Muscle of leg (tissue), 11 donors: Measurements from ENCODE around the gene REEP3. TPM values are rescaled to one million over a fixed set of nuclear protein-coding genes. Genes with fewer than 3 reads are reported as not detected.
A peak's percentile ranks its signal among the peaks of the same experiment; 100 is the strongest.

ENCODE experiments used
- DNase-seq: peaks from one replicate; pipeline ENCODE4 v3.0.0; 2013
- H3K27ac ChIP-seq: one replicate; pipeline ENCODE4 v1.5.1; 2013; ENCODE audit warnings: mild to moderate bottlenecking, low read length, control low read depth
- H3K27me3 ChIP-seq: one replicate; pipeline ENCODE4 v1.6.1; 2013; ENCODE audit warnings: low read length; ENCODE audit not compliant: control insufficient read depth, insufficient read depth
- H3K36me3 ChIP-seq: one replicate; pipeline ENCODE4 v1.6.1; 2013; ENCODE audit warnings: low read length; ENCODE audit not compliant: control insufficient read depth, insufficient read depth
- H3K4me1 ChIP-seq: one replicate; pipeline ENCODE4 v1.6.1; 2013; ENCODE audit warnings: low read length; ENCODE audit not compliant: control insufficient read depth, insufficient read depth
- H3K4me3 ChIP-seq: one replicate; pipeline ENCODE4 v1.5.1; 2013; ENCODE audit warnings: low read length, control low read depth
- H3K9me3 ChIP-seq: replicated peaks from 2 replicates; pipeline ENCODE4 v1.6.1; 2013; ENCODE audit warnings: low read depth, low read length; ENCODE audit not compliant: control insufficient read depth
- WGBS: methylation state at CpG from one replicate; pipeline ENCODE4 v1.1.5; 2013; ENCODE audit warnings: missing lambda C conversion rate; ENCODE audit not compliant: insufficient coverage; 5-methylcytosine and 5-hydroxymethylcytosine counted together
- polyA plus RNA-seq, 8 donors: library from polyadenylated mRNA; unstranded; fragments of 120-200 nt; gene quantifications; one replicate each; pipeline versions ENCODE4 v1.2.1 to v1.2.3, GENCODE V29; 2013; ENCODE audit warnings: inconsistent platforms in 1 of 8, low replicate concordance in 1 of 8; ENCODE audit not compliant: insufficient read length in 8 of 8, insufficient read depth in 1 of 8
- total RNA-seq: library from RNA; stranded (reverse); fragments of 120-200 nt; gene quantifications from one replicate; pipeline ENCODE4 v1.2.4, GENCODE V29; 2013

Gene REEP3
- total and polyA plus RNA-seq, 9 donors, result 14.1 to 22.1 (median 15.3) TPM

DNA sequence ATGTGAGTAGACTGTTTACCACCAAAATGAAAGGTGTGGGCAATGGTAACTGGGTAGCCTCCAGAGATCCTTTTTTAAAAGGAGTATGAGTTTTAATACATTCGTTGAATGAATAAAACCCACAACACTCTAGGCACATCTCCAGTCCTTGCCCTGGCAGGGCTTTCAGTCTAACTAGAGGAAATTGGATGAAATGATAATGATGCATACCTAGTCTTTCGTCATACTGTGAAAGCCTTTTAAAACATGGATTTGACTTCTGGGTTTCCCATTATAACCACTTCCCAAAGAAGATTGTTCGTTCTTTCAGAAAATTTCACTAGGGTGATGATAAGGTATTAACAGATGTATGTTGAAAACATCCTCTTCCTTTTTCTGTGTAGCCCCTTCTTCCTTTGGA lies 110.8 kb downstream of the REEP3 start:
- Histone ChIP-seq H3K9me3 (no peaks in the 10 kb centered on the region), H3K27ac (no peak overlapping the region), H3K4me3 (no peak overlapping the region), H3K4me1 (peaks cover 15% of the 10 kb centered on the region), H3K36me3 (no peaks in the 10 kb centered on the region), H3K27me3 (no peaks in the 10 kb centered on the region)
- peak; percentile 62 for DNase-seq
- no CpG with 5 or more reads among the region's 3 CpGs for WGBS

DNA sequence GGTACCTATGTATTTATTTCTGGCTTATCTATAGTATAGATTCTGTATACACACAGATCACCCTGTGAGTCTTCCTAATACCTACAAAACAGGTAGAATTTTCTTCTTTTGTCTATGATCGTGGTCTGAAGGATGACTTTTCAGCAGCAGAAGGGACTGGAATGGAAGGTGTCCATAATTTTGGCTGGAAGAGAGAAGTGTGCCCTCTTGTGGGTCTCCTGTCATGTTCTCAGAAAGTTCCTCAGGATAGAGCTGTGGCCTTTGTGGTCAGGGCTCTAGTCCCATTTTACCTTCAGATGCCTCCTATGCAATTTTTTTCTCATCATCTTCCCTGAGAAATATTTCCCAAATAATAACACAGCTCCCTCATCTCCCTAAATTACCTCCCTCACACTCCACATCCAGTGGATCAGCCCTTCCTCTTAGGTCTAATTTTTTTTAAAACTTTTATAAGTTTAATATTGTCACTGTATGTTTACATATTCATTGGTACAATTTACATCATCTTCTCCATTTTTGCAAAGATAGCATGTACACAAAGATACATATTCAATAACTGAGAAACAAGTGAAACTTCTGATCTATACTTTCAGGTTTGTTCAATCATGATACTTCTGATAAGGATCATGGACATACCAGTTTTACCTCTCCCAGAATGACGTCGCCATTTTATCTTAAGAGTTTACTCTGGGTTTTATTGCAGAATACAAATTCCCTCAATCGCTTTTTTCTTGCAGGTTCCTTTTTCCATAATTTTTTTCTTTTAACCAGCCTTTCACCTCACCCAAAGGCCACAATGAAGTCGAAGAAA lies 112.7 kb downstream of the REEP3 start:
- no peaks in the 10 kb centered on the region for H3K27me3 ChIP-seq
- no peak overlapping the region for H3K4me3 ChIP-seq
- no peaks in the 10 kb centered on the region for H3K36me3 ChIP-seq
- H3K27ac ChIP-seq, result no peak overlapping the region
- peaks cover 11% of the 10 kb centered on the region for H3K4me1 ChIP-seq
- no peaks in the 10 kb centered on the region for H3K9me3 ChIP-seq
- DNase-seq, result peak; percentile 38
- 100% methylated on average over 2 of the region's 5 CpGs for WGBS

GRCh38 chr10:63634488-63635065 lies 113.4 kb downstream of the REEP3 start:
- Histone ChIP-seq H3K36me3 (no peaks in the 10 kb centered on the region), H3K4me3 (no peak overlapping the region), H3K9me3 (no peaks in the 10 kb centered on the region), H3K27ac (no peak overlapping the region), H3K27me3 (no peaks in the 10 kb centered on the region), H3K4me1 (peaks cover 10% of the 10 kb centered on the region)
- DNase-seq, result peak; percentile 84
- WGBS, result 66% methylated on average over 5 of the region's 6 CpGs

- no peaks in the 10 kb centered on the region for H3K9me3 ChIP-seq
- WGBS, result 83% methylated on average over 1 of the region's 3 CpGs
Measured at GRCh38 chr10:63636812-63637211, 115.6 kb downstream of the REEP3 start.

GRCh38 chr10:63637901-63638327 lies 116.7 kb downstream of the REEP3 start:
- 64% methylated on average over 4 of the region's 5 CpGs for WGBS
- no peaks in the 10 kb centered on the region for H3K27me3 ChIP-seq
- peaks cover 2% of the 10 kb centered on the region for H3K4me1 ChIP-seq
- H3K36me3 ChIP-seq, result no peaks in the 10 kb centered on the region
- H3K4me3 ChIP-seq, result no peak overlapping the region
- DNase-seq, result no peak
- no peaks in the 10 kb centered on the region for H3K9me3 ChIP-seq
- no peak overlapping the region for H3K27ac ChIP-seq

More at GRCh38 chr10:63636812-63637211, 115.6 kb downstream of the REEP3 start:
- Histone ChIP-seq H3K27me3 (no peaks in the 10 kb centered on the region), H3K4me3 (no peak overlapping the region), H3K4me1 (peaks cover 2% of the 10 kb centered on the region), H3K36me3 (no peaks in the 10 kb centered on the region), H3K27ac (no peak overlapping the region)
- DNase-seq, result no peak

DNA sequence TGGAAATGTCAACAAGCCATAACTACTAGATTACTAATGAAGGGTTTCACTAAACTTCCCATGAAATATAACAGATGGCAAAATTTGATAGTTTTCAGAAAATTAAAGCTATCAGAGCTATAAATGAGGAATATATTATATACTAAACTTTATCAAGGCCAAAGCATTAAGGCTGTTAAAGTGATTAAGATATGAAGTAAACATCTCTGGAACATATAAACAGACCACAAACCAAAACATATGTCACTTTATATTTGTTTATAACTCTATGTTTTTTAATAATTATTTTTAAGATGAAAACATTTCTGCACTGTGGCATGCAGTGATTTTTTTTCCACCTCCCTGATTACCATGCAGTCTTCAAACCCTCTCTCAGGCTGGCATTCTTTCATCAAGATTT lies 120.2 kb downstream of the REEP3 start:
- H3K36me3 ChIP-seq, result no peaks in the 10 kb centered on the region
- no peak for DNase-seq
- H3K4me1 ChIP-seq, result no peaks in the 10 kb centered on the region
- no peak overlapping the region for H3K4me3 ChIP-seq
- no peaks in the 10 kb centered on the region for H3K27me3 ChIP-seq
- no peak overlapping the region for H3K27ac ChIP-seq
- no peaks in the 10 kb centered on the region for H3K9me3 ChIP-seq

- H3K27ac ChIP-seq, result no peak overlapping the region
- H3K36me3 ChIP-seq, result no peaks in the 10 kb centered on the region
- no peak overlapping the region for H3K4me3 ChIP-seq
- H3K4me1 ChIP-seq, result no peaks in the 10 kb centered on the region
- WGBS, result 93% methylated on average over 4 of the region's 5 CpGs
- H3K27me3 ChIP-seq, result no peaks in the 10 kb centered on the region
- no peak for DNase-seq
- no peaks in the 10 kb centered on the region for H3K9me3 ChIP-seq
Measured at GRCh38 chr10:63641799-63642198, 120.6 kb downstream of the REEP3 start.

DNA sequence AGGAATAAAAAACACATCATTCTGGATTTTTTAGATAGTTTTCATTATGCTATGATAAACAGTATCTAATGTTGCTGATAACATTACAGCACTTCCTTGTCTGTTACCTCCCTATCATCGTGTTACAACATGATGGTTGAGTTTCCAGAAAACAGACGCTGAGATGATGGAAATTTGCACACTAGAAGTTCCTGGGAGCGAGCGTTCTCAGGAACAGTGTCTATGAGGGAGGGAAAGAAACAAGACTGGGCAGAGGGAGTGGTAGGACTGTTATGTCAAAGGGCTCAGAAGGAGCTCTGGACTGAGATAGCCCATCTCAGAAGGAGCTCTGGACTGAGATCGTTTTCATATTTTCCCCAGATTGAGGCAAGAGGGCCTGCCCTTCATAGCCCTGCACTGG lies 121.6 kb downstream of the REEP3 start:
- Histone ChIP-seq H3K27ac (no peak overlapping the region), H3K4me3 (no peak overlapping the region), H3K9me3 (no peaks in the 10 kb centered on the region), H3K36me3 (no peaks in the 10 kb centered on the region), H3K4me1 (no peaks in the 10 kb centered on the region), H3K27me3 (no peaks in the 10 kb centered on the region)
- DNase-seq, result no peak
- WGBS, result 83% methylated on average over 5 of the region's 5 CpGs

DNA sequence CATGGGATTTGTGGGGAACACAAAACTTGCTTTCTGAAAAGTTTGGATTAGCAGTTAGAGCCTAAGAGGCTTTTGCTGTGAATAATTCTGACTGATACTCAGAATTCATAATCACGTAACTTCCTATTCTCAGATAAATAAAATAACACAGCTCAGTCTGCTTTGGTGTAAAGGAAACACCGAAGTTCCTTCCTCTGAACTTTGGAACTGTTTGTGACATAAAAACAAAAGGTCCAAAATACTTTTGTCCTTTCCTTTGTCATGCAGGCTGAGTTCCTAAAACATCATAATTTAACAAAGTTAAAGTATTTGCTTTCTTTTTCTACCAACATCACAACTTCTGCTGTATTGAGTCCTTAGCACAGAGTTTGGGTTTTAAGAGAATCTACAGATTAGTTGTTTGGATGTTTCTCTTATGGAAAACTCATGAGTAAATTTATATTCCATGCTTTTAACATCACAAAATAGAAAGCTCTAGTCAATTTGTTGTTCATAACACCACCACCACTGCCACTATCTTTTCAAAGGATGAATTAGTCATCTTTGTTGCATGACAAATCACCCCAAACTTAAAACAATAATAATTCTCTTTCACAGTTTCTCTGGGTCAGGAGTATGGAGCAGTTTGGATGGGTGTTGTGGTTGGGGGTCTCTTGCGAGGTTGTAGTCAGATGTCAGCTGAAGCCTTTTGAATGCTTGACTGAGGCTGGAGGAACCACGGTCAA lies 123.4 kb downstream of the REEP3 start:
- H3K4me1 ChIP-seq, result no peaks in the 10 kb centered on the region
- H3K27me3 ChIP-seq, result no peaks in the 10 kb centered on the region
- H3K27ac ChIP-seq, result peak overlapping the region; percentile 25
- H3K4me3 ChIP-seq, result no peak overlapping the region
- no peaks in the 10 kb centered on the region for H3K9me3 ChIP-seq
- peak; percentile 24 for DNase-seq
- no peaks in the 10 kb centered on the region for H3K36me3 ChIP-seq
- WGBS, result 83% methylated on average over 1 of the region's 4 CpGs

DNA sequence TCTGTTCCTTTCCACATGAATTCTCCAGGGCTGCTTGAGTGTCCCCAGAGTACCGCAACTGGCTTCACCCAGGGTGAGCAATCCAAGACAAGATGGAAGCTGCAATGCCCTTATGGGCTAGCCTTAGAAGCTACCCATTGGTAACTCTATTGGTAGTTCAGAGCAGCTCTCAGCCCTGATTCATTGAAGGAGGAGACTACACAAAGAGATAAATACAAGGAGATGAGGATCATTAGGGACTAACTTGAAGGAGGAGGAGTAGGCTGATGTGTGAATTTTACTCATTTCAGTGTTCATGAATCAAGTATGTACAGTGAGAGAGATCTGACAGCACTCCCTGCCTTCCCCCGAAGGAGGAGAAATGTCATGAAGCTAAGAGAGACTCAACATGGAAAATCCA lies 124.0 kb downstream of the REEP3 start:
- WGBS, result 92% methylated on average over 2 of the region's 2 CpGs
- no peaks in the 10 kb centered on the region for H3K4me1 ChIP-seq
- no peak for DNase-seq
- peak overlapping the region; percentile 21 for H3K27ac ChIP-seq
- H3K27me3 ChIP-seq, result no peaks in the 10 kb centered on the region
- no peaks in the 10 kb centered on the region for H3K9me3 ChIP-seq
- no peak overlapping the region for H3K4me3 ChIP-seq
- no peaks in the 10 kb centered on the region for H3K36me3 ChIP-seq
